ENCODE data around the gene PIR. TPM values are rescaled to one million over a fixed set of nuclear protein-coding genes. Genes with fewer than 3 reads are reported as not detected.
A peak's percentile ranks its signal among the peaks of the same experiment; 100 is the strongest.

Gene PIR
- total RNA-seq, 1 experiment from 2014 or later = 29.7 TPM

DNA sequence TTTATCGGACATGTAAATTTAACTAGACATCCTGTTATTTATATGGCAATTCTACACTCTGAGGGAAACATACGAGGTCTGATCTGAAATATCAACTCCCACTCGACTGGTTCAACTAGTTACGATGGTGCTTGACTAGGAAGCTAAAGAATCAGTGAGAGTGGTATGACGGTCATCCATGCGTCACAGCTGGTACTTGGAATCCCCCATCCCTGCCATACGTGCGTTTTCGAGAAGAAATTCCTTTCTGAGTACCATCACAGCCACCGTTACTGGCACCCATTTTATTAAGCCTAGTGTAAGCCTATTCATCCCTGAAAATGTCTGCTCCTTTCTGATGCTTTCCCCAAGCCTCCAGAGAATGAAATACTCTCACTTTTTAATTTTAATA, 157.1 kb downstream of the PIR start:
- peak overlapping the region; percentile 82 for H3K4me2 ChIP-seq (ENCODE audit: insufficient read depth, insufficient read length, low read length)
- no peaks in the 10 kb centered on the region for H4K20me1 ChIP-seq (ENCODE audit: control insufficient read depth, insufficient read depth, insufficient read length)
- no peak overlapping the region for H4K91ac ChIP-seq (ENCODE audit: insufficient read length, low read depth, low read length)
- no peak overlapping the region for H3K27ac ChIP-seq (ENCODE audit: insufficient read length, low read depth, low read length)
- H3K23me2 ChIP-seq (ENCODE audit: insufficient read length, low read depth, low read length, poor library complexity, severe bottlenecking) = no peaks in the 10 kb centered on the region
- no peak overlapping the region for H2BK5ac ChIP-seq (ENCODE audit: insufficient read length, low read length)
- H2BK120ac ChIP-seq (ENCODE audit: low read depth, low read length, poor library complexity, severe bottlenecking) = no peak overlapping the region
- no peak for DNase-seq
- H3K56ac ChIP-seq (ENCODE audit: insufficient read length, low read depth, low read length) = no peak overlapping the region
- no peaks in the 10 kb centered on the region for H3K27me3 ChIP-seq (ENCODE audit: insufficient read depth, low read length)
- no peak overlapping the region for H4K5ac ChIP-seq (ENCODE audit: insufficient read length, low read depth, low read length)
- no peak overlapping the region for H4K8ac ChIP-seq (replicated peaks; ENCODE audit: insufficient read length, low read depth, low read length)
- H3K9ac ChIP-seq (ENCODE audit: extremely low read depth, insufficient read length, low read length) = peak overlapping the region; percentile 48
- peak overlapping the region in 1 of 3 experiments; percentile 92; a peak in 2 of 7 replicates for H3K27ac Mint-ChIP-seq
- no peak overlapping the region for H3T11ph ChIP-seq (ENCODE audit: low read length)
- H3K4me1 ChIP-seq (ENCODE audit: insufficient read depth, low read length) = no peaks in the 10 kb centered on the region
- H3K9me3 Mint-ChIP-seq = peaks cover 0 to 16% of the 10 kb centered on the region in 2 experiments
- H3K9me3 ChIP-seq (ENCODE audit: control insufficient read depth, low read depth, low read length) = no peaks in the 10 kb centered on the region
- TF ChIP-seq CTCF (conservative IDR thresholded peaks at IDR 0.05) = no peak
- no CpG with 5 or more reads among the region's 10 CpGs for WGBS (ENCODE audit: extremely low coverage, insufficient read length, low lambda C conversion rate)
- no peak overlapping the region for H3K18ac ChIP-seq (ENCODE audit: insufficient read length, low read depth, low read length)
- no peak overlapping the region for H3K23ac ChIP-seq (ENCODE audit: insufficient read length, low read depth, low read length)
- peaks cover 2 to 5% of the 10 kb centered on the region in 2 experiments; a peak in 2 of 4 replicates for H3K4me1 Mint-ChIP-seq
- peaks cover 9% of the 10 kb centered on the region for H3K27me3 Mint-ChIP-seq (ENCODE audit: low read depth)
- peak overlapping the region; percentile 92 to 93 for H3K4me3 Mint-ChIP-seq
- H2AFZ ChIP-seq (ENCODE audit: low read length) = no peak overlapping the region
- no peaks in the 10 kb centered on the region for H3K79me2 ChIP-seq (ENCODE audit: insufficient read depth, low read length)
- H2AK5ac ChIP-seq (ENCODE audit: insufficient read length, low read length) = no peak overlapping the region
- H3K79me1 ChIP-seq (ENCODE audit: insufficient read depth, low read depth, low read length, poor library complexity, severe bottlenecking) = no peaks in the 10 kb centered on the region
- no peak overlapping the region for H2BK20ac ChIP-seq (ENCODE audit: low read depth, low read length, poor library complexity, severe bottlenecking)
- H3K36me3 Mint-ChIP-seq (ENCODE audit: insufficient read depth in 1 of 3, low read depth in 3 of 3) = peaks cover 0 to 9% (median 0%) of the 10 kb centered on the region in 3 experiments; a peak in 3 of 7 replicates
- H2BK15ac ChIP-seq (ENCODE audit: low read depth, low read length) = no peak overlapping the region
- no peak overlapping the region for H3K4ac ChIP-seq (ENCODE audit: low read depth, low read length)
- H3K14ac ChIP-seq (ENCODE audit: insufficient read depth, low read length) = no peak overlapping the region
- no peak overlapping the region for H2BK12ac ChIP-seq (ENCODE audit: insufficient read length, low read depth, low read length)

Data from H9 (cell line).